GM19324 (cell line): ENCODE results near the gene ADARB2.
"Not testable (repeated sequence)": the region's sequence is repeated elsewhere in the genome, so short reads cannot be mapped to it uniquely, and the experiment has no call there.

Experiments used
- ATAC-seq: cut with Tn5 transposase; IDR thresholded peaks from one replicate; pipeline ENCODE4 v1.9.1; 2021; ENCODE audit warnings: mild to moderate bottlenecking, moderate library complexity; ENCODE audit not compliant: unreplicated experiment, low FRiP score

The ADARB2 gene

GRCh38 chr10:1230592-1231275 lies 506.6 kb downstream of the ADARB2 start:
- no peak for ATAC-seq

- no peak for ATAC-seq
Observed at GRCh38 chr10:1230138-1230537, 507.2 kb downstream of the ADARB2 start.

- ATAC-seq = no peak
Observed at GRCh38 chr10:1229574-1229973, 507.8 kb downstream of the ADARB2 start.

- no peak for ATAC-seq
Observed at GRCh38 chr10:1229116-1229515, 508.2 kb downstream of the ADARB2 start.

- no peak for ATAC-seq
Observed at GRCh38 chr10:1228467-1228975, 508.8 kb downstream of the ADARB2 start.

GRCh38 chr10:1227510-1228402 lies 509.6 kb downstream of the ADARB2 start:
- no peak for ATAC-seq

- not testable (repeated sequence) for ATAC-seq
Observed at GRCh38 chr10:1226907-1227306, 510.4 kb downstream of the ADARB2 start.

GRCh38 chr10:1219874-1220273 lies 517.5 kb downstream of the ADARB2 start:
- not testable (repeated sequence) for ATAC-seq

GRCh38 chr10:1217661-1218060 lies 519.7 kb downstream of the ADARB2 start:
- ATAC-seq = no peak

- no peak for ATAC-seq
Observed at GRCh38 chr10:1217237-1217587, 520.1 kb downstream of the ADARB2 start.

GRCh38 chr10:1216574-1217236 lies 520.6 kb downstream of the ADARB2 start:
- ATAC-seq = no peak

- no peak for ATAC-seq
Observed at GRCh38 chr10:1215862-1216573, 521.3 kb downstream of the ADARB2 start.

- no peak for ATAC-seq
Observed at GRCh38 chr10:1214882-1215540, 522.3 kb downstream of the ADARB2 start.

- no peak for ATAC-seq
Observed at GRCh38 chr10:1214071-1214675, 523.2 kb downstream of the ADARB2 start.

- no peak for ATAC-seq
Observed at GRCh38 chr10:1213252-1214070, 523.9 kb downstream of the ADARB2 start.

GRCh38 chr10:1212571-1213141 lies 524.7 kb downstream of the ADARB2 start:
- ATAC-seq = no peak

- no peak for ATAC-seq
Observed at GRCh38 chr10:1211844-1212570, 525.3 kb downstream of the ADARB2 start.

GRCh38 chr10:1210667-1211066 lies 526.7 kb downstream of the ADARB2 start:
- no peak for ATAC-seq
